GM19193 (cell line): ENCODE measurements around the gene MEIS2.

Experiments used
- POLR2A ChIP-seq: IDR thresholded peaks from 4 replicates; pipeline ENCODE4 v1.6.1; 2011; ENCODE audit not compliant: insufficient read depth, insufficient read length; ENCODE audit errors: extremely low read depth

MEIS2 gene

GRCh38 chr15:36881516-36881915 lies 218.8 kb downstream of the MEIS2 start:
- no peak for TF ChIP-seq POLR2A

GRCh38 chr15:36880913-36881460 lies 219.4 kb downstream of the MEIS2 start:
- TF ChIP-seq POLR2A = no peak

GRCh38 chr15:36880224-36880912 lies 220.0 kb downstream of the MEIS2 start:
- TF ChIP-seq POLR2A = no peak

- no peak for TF ChIP-seq POLR2A
Measured at GRCh38 chr15:36879568-36880222, 220.7 kb downstream of the MEIS2 start.

GRCh38 chr15:36878684-36879262 lies 221.6 kb downstream of the MEIS2 start:
- no peak for TF ChIP-seq POLR2A

- no peak for TF ChIP-seq POLR2A
Measured at GRCh38 chr15:36877796-36878683, 222.3 kb downstream of the MEIS2 start.

GRCh38 chr15:36877294-36877693 lies 223.1 kb downstream of the MEIS2 start:
- no peak for TF ChIP-seq POLR2A

- no peak for TF ChIP-seq POLR2A
Measured at GRCh38 chr15:36875740-36876334, 224.5 kb downstream of the MEIS2 start.

- TF ChIP-seq POLR2A = no peak
Measured at GRCh38 chr15:36874930-36875329, 225.4 kb downstream of the MEIS2 start.

GRCh38 chr15:36867436-36867835 lies 232.9 kb downstream of the MEIS2 start:
- no peak for TF ChIP-seq POLR2A

GRCh38 chr15:36866896-36867295 lies 233.5 kb downstream of the MEIS2 start:
- no peak for TF ChIP-seq POLR2A

GRCh38 chr15:36863570-36863969 lies 236.8 kb downstream of the MEIS2 start:
- TF ChIP-seq POLR2A = no peak

- TF ChIP-seq POLR2A = no peak
Measured at GRCh38 chr15:36860792-36861191, 239.6 kb downstream of the MEIS2 start.

- TF ChIP-seq POLR2A = no peak
Measured at GRCh38 chr15:36858423-36858822, 241.9 kb downstream of the MEIS2 start.
